HG03378 (cell line): ENCODE measurements around the gene ACSL5.
"Not testable (repeated sequence)": the region's sequence is repeated elsewhere in the genome, so short reads cannot be mapped to it uniquely, and the experiment has no call there.

ENCODE experiments used
- ATAC-seq: cut with Tn5 transposase; IDR thresholded peaks from one replicate; pipeline ENCODE4 v1.9.1; 2021; ENCODE audit warnings: mild to moderate bottlenecking, moderate library complexity; ENCODE audit not compliant: unreplicated experiment

The ACSL5 gene

DNA sequence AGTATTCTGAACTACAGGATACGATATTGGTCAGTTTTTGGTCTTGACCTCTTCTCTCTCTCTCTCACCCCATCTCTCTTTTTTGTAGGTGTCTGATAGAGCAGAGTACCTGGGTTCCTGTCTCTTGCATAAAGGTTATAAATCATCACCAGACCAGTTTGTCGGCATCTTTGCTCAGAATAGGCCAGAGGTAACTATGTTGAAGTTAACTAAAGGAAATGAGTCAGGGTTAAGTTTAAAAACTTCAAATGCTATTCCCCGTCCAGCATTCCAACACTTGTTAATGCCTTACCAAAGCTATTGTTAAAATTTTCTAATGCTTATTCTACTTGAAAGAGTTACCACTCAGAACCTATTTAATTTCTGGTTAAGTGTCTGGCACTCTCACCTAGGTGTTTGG, 30.7 kb downstream of the ACSL5 start:
- ATAC-seq, result no peak

DNA sequence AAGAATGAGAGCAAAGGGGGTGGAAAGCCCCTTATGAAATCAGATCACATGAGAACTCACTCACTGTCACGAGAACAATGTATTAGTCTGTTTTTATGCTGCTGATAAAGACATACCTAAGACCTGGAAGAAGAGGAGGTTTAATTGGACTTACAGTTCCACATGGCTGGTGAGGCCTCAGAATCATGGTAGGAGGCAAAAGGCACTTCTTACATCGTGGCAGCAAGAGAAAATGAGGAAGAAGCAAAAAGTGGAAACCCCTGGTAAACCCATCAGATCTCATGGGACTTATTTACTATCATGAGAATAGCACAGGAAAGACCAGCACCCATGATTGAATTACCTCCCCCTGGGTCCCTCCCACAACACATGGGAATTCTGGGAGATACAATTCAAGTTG, 32.9 kb downstream of the ACSL5 start:
- ATAC-seq, result not testable (repeated sequence)

DNA sequence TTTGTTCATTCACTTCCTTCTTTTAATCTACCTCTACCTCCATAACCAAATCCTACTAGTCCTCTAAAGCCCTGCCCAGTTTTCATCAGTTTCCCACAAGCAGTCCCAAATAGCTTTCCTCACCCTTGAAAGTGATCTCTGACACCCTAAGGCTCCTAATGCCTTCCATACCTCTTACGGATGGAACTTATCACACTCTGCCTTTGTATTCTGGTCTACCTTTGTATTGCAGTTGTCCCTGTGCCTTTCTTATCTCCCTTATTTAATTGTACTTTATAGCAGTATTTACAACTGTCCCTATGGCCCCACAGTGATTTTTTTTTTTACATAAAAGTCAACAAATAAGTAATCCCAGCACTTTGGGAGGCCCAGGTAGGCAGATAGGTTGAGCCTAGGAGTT, 33.8 kb downstream of the ACSL5 start:
- ATAC-seq, result no peak

DNA sequence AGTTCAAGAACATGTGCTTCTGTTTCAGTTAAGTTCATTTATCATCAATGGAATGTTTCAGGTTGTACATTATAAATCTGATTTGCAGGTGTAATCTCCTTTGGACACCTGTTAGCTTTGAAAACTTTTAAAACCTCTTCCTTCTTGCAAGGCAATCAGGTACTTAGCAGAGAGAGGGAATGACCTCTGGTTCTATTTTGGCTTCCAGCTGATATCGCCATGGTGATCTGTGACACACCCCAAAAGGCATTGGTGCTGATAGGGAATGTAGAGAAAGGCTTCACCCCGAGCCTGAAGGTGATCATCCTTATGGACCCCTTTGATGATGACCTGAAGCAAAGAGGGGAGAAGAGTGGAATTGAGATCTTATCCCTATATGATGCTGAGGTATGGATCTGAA, 35.4 kb downstream of the ACSL5 start:
- no peak for ATAC-seq

- ATAC-seq, result no peak
Observed at GRCh38 chr10:112409755-112410154, 35.8 kb downstream of the ACSL5 start.

DNA sequence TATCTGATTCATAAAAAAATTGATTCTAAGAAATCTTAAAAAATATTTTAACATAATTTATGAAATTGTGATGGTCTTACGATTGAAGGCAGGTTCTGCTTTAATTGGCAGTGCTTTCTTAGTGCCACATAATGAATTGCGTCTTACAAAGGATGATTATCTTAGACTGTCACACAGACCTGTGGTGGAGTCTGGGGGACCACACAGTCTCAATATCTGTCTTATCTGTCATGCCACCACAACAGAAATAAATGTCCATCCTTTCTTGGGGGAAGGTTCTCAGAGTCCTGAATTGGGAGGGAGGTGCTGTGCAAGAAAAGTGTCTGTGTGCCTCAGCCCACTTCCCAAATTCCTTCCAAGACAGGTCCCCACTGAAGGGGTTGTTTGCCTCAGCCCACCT, 38.8 kb downstream of the ACSL5 start:
- ATAC-seq, result no peak

DNA sequence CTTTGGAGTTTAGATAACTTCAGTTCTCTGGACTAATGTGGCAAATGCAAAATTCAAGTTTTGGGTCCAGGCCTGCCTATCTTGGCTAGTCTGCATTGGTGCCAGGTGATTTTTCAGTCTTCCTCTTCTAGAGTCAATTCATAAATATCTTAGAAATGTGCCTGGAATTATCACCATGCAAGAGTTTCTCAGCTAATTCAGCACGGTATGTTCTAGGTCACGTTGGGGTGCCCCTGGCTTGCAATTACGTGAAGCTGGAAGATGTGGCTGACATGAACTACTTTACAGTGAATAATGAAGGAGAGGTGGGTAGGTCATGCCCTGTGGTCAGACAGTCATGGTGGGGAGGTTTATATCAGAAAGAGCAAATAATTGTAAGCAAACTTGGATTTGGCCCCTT, 47.8 kb downstream of the ACSL5 start:
- no peak for ATAC-seq

DNA sequence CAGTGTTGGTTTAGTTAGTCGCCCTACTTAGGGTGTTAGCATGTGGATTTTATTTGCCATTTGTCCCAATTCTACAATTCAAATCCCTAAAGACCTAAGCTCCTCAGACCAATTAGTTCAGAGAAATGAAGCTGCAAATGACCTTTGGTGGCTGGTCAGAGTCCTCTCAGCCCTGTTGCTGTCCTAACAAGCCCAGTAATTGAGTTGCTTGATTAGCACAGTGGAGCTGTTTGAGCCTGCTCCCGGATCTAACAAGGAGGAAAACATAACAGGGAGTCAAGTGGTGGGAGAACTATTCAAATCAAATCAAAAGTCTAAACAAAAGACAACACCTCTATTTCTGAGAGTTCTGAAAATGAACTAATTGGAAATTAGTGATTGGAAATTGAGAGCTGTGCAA, 50.7 kb downstream of the ACSL5 start:
- no peak for ATAC-seq

GRCh38 chr10:112426111-112426510, 52.2 kb downstream of the ACSL5 start:
- no peak for ATAC-seq

DNA sequence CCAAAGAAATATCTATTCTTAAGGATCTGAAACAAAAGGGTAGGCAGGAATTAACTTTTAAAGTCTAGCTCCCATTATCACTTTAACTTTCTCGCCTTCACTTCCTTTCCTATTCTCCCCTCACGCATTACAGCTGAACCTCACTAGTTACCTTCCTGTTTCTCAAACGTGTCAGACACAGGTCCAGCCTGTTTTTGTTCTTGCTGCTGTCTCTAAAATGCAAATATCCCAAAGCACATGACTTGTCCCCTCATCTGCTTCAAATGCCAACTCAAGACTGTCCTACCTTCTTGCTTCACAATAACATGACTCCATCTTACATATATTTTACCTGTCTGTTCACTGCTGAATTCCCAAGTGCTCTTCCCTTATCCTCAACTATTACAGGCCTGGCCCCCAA, 55.2 kb downstream of the ACSL5 start:
- no peak for ATAC-seq

GRCh38 chr10:112429654-112430230, 55.8 kb downstream of the ACSL5 start:
- ATAC-seq, result no peak

- ATAC-seq, result no peak
Observed at GRCh38 chr10:112433136-112433535, 59.2 kb downstream of the ACSL5 start.

- ATAC-seq, result no peak
Observed at GRCh38 chr10:112434988-112435619, 61.2 kb downstream of the ACSL5 start.

- ATAC-seq, result no peak
Observed at GRCh38 chr10:112438356-112438755, 64.4 kb downstream of the ACSL5 start.

GRCh38 chr10:112441520-112441919, 67.6 kb downstream of the ACSL5 start:
- no peak for ATAC-seq

GRCh38 chr10:112442063-112442462, 68.1 kb downstream of the ACSL5 start:
- ATAC-seq, result peak; percentile 37

GRCh38 chr10:112446055-112446854, 72.3 kb downstream of the ACSL5 start:
- peak; percentile 1 for ATAC-seq

GRCh38 chr10:112446855-112447619, 73.1 kb downstream of the ACSL5 start, which contains the start of the genes VTI1A and ZDHHC6:
VTI1A (plus strand) TSS chr10:112447215; CDS start chr10:112447374, 159 bp downstream.
ZDHHC6 (minus strand) TSS chr10:112446914; CDS start chr10:112445436, 1,478 bp downstream.
- peak; percentile 83 for ATAC-seq

GRCh38 chr10:112447620-112447928, 73.7 kb downstream of the ACSL5 start:
- ATAC-seq, result no peak

GRCh38 chr10:112448888-112449287, 75.0 kb downstream of the ACSL5 start:
- ATAC-seq, result no peak
